ENCODE results near the gene AKR1D1.

DNA sequence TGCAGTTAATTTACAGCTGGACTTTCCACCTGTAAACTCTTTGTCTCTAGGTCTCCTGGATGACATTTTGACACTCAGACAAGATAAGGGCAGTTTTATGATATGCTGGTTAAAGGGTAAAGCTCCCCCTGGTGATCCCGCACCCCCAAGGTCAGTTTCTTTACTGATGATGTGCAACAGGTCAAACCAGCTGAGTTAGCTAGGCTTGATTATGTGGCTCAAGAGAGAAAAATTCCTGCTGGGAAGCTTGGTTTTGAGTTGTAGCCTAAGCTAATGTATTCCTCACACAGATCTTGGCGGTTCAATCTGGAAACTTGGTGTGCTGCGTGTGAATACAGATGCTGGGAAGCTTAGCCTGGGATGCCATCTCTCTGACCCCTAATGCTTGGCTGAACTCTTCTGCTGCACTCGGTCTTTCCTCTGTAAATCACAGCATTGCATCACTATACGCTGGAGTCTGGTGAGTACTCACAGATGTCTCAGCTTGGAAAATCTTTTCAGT lies 11.4 kb upstream of the AKR1D1 start:
- TF ChIP-seq GATA2 (IDR thresholded peaks at IDR 0.05; ENCODE audit: low read depth, low read length) = no peak
- TF ChIP-seq GATA3 (IDR thresholded peaks at IDR 0.05; ENCODE audit: low read depth, low read length) = no peak
